HG03521 (cell line): ENCODE results near the gene FRMD4A.

Experiments used
- ATAC-seq: cut with Tn5 transposase; IDR thresholded peaks from one replicate; pipeline ENCODE4 v1.9.1; 2021; ENCODE audit warnings: mild to moderate bottlenecking, moderate library complexity; ENCODE audit not compliant: unreplicated experiment

The FRMD4A gene

GRCh38 chr10:13668126-13668525 lies 662.6 kb downstream of the FRMD4A start:
- no peak for ATAC-seq

DNA sequence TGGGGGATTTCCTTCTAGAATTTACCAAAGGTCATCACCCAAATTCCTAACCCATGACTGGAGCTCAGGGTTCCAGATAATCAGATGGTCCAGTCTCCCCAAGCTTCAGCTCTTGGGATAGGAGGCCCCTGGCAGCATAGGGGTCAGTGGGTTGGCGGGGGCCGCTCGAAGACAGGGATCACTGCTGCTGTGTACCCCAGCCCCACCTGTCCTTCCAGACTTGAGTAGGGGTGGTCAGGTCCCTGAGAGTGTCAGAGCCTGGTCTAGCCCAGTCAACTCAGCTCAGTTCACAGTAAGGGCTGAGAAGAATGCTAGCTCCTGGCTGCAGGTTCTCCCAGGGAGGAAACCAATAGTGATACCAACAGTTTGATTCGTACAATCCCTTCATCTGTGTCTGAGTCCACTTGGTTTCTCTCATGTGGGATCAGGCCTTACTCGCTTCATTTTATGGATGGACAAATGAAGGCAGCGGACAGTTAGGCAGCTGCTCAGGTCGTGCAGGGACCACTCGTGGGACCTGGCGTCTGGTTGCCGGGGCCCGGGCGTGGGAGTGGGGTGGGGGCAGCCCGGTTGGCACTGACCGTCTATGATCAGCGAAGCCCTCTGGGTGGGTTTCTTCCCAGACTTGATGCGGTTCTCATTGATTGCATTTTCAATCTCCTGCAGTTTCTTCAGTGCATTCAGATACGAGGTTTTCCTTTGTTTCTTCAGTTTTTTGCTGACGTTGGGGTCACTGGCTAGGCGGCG lies 665.0 kb downstream of the FRMD4A start:
- no peak for ATAC-seq

GRCh38 chr10:13661256-13661655 lies 669.5 kb downstream of the FRMD4A start:
- ATAC-seq = no peak

- ATAC-seq = no peak
Measured at GRCh38 chr10:13660551-13660920, 670.2 kb downstream of the FRMD4A start.

DNA sequence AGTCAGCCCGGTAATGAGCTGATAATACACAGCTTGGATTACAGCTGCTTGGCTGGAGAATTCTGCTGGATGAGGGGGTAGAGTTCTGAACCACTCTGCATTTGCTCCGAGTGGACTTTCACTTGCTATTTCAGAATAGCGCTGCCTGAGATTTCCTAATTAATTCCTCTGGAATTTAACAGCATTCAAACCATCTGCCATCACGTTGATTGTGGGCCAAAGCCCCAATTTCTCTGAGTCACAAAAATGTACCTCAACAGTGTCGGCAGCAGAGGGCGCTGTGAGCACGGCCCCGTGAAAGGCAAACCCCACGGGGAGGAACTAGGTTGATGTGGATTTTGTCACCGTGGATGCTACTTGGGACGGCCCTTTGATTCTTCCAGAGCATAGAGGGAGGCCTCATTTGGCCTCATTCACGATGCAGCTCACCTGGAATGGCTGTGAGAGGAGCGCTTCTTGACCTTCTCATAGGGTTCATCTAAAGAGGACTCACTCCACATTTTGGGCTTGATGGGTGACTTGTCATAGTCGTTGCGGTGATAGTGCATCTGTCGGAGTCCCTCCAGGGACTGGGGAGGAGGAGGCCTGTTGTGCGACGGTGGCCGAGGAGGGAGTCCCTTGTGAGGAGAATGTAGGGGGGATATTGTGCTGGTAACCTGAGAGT lies 670.7 kb downstream of the FRMD4A start:
- no peak for ATAC-seq

DNA sequence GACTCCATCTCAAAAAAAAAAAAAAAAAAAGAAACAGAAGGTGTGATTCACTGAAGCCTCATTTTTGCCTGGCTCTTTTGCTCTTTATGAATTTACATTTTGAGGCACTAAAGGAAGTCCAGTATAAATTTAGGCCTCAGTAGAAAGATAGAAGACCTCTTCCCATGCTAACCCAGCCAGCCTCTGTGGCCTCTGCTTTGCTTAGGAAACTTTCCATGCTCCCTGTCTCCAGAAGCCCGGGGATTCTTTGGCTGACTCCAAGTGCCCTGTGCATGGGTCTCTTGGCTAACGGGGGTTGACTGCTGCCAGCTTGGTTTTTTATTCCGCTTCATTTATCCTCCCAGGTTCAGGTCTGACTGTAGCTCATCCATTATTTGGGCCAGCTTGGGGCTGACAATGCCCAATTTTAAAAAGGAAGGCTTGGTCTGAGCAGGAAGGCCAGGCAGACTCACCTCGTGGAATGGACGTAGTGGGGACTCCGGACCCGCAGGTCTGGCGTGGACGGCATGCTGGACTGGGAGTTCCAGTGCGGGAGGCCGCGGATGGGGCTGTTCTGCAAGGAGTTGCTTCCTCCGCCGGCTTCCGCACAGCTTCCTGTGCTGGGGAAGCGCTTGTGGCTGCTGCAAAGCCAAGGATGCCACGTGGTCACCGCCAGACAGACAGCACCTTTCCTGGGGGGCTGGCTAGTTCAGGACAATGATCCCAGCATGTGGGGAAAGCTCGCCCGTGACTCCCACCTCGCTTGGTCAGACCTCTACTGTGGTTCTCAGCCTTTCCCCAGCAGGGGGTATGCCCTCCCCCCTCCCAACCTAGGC lies 671.6 kb downstream of the FRMD4A start:
- no peak for ATAC-seq

DNA sequence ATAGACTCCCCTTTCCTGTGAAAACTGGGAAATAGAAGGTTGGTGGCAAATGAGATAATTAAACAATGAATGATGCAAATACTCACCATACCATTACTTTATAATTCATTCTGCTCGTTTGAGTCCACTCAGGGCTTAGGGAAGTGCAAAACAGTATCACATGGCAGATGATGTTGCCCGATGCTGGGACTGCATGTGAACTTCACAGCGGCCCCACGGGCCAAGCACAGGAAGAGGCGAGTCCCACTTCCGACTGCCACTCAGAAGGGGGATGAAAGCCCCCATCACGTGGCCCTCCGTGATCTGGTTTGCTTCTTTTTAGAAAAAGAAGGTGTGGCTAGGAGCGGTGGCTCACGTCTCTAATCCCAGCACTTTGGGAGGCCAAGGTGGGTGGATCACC lies 672.5 kb downstream of the FRMD4A start:
- ATAC-seq = no peak

DNA sequence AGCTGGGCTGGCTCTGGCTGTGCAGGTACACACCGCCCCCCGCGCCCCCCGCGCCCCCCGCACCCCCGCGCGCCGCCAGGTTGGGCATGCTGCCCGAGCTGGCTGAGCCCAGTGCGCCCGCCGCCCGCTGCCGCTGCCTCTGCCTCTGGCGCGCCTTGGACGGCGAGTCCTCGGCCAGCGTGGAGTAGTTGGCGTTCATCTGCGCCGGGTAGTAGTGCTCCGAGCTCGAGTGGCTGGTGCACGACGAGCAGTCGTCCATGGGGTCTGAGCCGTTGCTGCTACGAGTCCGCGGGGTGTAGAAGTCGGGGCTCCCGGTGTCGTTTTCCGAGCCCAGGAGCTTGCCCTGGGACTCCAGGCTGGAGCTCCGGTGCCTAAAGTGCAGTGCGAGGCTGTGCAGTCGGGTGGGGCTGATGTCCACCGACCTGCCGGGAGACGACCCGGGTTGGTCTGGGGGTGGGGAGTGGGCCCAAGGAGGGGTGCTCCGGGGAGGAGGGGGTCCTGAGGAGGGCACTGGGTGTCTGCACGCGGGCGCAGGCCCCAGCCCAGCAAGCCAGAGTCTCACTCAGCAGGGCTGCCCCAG lies 673.5 kb downstream of the FRMD4A start:
- no peak for ATAC-seq

DNA sequence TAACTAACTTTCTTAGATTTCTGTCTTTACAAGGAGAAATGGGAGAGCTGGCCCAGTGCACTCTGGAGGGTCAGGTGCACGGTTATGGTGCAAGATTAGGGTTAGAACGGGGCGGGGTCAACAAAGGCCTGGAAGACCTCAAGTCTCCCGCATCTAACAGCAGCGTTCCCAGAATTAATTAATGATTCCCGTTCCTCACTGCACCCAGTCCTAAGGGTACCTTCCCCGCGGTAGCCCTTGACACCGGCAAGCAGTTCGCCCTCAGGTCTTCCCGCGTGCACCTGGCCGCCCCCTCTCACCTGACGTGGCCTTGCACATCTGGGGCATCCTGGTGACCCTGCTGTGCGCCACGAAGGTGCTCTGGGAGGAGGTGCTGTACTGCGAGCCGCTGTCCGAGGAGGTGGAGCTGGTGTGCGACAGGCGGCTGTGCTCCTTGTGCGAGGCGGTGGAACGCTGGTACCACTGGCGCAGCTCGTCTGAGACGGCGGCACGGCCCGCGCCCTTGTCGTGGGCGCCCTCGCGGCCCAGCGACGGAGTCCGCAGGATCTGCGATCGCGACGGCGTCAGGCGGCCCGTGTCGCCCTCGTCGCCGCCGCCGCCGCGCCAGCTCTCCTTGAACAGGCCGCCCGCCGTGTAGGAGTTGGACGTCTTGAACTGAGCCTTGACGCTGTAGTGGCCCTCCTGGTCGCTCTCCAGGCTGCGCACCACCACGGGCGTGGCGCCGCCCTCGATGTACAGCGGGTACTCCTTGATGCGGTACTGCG lies 674.2 kb downstream of the FRMD4A start:
- ATAC-seq = no peak

- no peak for ATAC-seq
Measured at GRCh38 chr10:13654846-13655245, 675.9 kb downstream of the FRMD4A start.

GRCh38 chr10:13654118-13654830 lies 676.5 kb downstream of the FRMD4A start:
- ATAC-seq = no peak

- no peak for ATAC-seq
Measured at GRCh38 chr10:13652860-13653259, 677.9 kb downstream of the FRMD4A start.

DNA sequence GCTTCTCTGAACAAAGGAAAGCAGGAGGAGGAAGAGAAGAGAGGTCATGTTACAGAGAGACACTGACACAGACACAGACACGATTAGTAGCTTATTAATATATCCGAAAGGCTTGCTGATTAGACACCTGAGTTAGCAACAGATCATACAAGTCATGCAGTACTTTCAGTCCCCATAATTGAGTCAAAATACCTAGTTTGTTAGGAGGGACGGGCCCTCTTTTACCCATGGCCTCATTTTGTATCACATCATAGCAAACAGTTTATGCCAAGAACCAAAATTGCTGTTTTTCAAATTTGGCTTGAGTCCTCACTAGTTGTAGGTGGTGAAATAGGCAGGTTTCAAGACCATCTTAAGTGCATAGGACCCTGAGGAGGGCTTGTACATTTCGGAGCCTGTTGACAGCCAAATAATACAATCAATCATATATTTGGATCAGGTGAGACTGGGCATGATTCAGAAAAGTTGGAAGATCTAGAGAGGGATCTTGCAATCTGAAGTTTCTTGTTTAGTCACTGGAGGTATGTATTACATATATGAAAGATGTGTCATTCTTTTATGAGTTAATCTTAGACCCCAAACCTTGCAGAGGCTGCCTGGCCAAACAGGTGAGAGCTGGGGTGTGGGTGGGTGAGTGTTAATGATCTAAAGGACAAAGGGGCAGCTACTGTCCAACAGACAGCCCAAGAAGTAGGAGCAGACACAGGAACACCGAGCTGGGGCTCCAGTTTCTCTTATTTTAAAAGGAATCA lies 678.6 kb downstream of the FRMD4A start:
- no peak for ATAC-seq

DNA sequence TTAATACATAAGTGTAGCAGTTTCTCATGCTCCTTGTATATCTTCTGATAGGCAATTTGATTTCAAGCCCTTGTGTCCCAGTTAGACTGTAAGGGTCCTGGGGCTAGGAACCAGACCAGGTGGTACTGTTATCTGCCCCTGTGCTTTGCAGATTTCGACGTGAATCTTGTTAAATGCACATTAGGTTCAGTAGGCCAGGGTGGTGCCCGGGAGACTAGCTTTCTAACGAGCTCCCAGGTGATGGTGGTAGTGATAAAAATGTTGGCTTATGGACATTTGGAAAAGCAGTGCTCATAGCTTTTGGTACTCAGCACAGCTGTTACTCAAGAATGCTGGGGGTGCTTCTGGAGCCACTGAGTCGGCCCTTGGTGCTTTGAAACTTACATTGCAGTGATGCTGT lies 679.8 kb downstream of the FRMD4A start:
- ATAC-seq = no peak

- ATAC-seq = no peak
Measured at GRCh38 chr10:13649844-13650520, 680.7 kb downstream of the FRMD4A start.

GRCh38 chr10:13648425-13648824 lies 682.3 kb downstream of the FRMD4A start:
- ATAC-seq = no peak

GRCh38 chr10:13644866-13645265 lies 685.9 kb downstream of the FRMD4A start:
- ATAC-seq = no peak

DNA sequence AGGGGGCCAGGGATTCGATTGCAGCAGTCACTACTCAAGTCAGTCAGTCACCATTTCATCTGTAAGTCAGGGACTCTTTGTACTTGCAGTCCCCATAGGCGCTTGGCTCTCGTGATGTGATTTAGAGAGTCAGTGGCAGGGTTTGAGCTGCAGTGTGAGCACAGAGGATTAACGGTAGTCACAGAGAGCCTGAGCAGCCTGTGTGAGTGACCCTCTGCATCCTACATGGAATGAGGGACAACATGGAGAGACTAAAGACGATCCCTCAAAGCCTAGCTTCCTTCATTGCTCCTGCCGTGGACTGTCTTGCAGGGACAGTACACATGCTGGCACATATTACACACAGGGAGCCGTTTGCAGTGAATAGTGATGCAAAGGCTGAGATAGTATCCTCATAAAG lies 687.7 kb downstream of the FRMD4A start:
- ATAC-seq = no peak

- no peak for ATAC-seq
Measured at GRCh38 chr10:13642293-13642692, 688.4 kb downstream of the FRMD4A start.
